ENCODE measurements around the gene NBPF4.
"Not testable (repeated sequence)": the region's sequence is repeated elsewhere in the genome, so short reads cannot be mapped to it uniquely, and the experiment has no call there.

GRCh38 chr1:108223226-108223625 lies 20.6 kb downstream of the NBPF4 start:
- TF ChIP-seq POLR2A, CTCF (IDR thresholded peaks at IDR 0.05): not testable (repeated sequence)
